Nephron progenitor cell (in vitro differentiated cells): ENCODE results near the gene PCDHB4.

Experiments
- DNase-seq: peaks from one replicate; pipeline ENCODE4 v3.0.0; 2021
- H3K27ac Mint-ChIP-seq: 2 replicates; pipeline ENCODE4 v1.8.0; 2021; ENCODE audit warnings: mild to moderate bottlenecking, moderate library complexity, mixed read lengths
- H3K27me3 Mint-ChIP-seq: 2 replicates; pipeline ENCODE4 v1.8.0; 2021; ENCODE audit warnings: mild to moderate bottlenecking, low read depth, mixed read lengths; ENCODE audit not compliant: poor library complexity
- H3K36me3 Mint-ChIP-seq: 2 replicates; pipeline ENCODE4 v1.8.0; 2021; ENCODE audit warnings: low read depth, mixed read lengths
- H3K4me1 Mint-ChIP-seq: 2 replicates; pipeline ENCODE4 v1.8.0; 2021; ENCODE audit warnings: mixed read lengths
- H3K4me3 Mint-ChIP-seq: 2 replicates; pipeline ENCODE4 v1.8.0; 2021; ENCODE audit warnings: mild to moderate bottlenecking, moderate library complexity, mixed read lengths
- H3K9me3 Mint-ChIP-seq: 2 replicates; pipeline ENCODE4 v1.8.0; 2021; ENCODE audit warnings: mild to moderate bottlenecking, moderate library complexity, mixed read lengths
- TF ChIP-seq, protein P1 (sequence below): fragments of 200-600 bp; sonication (generic); IDR thresholded peaks from 2 replicates; pipeline ENCODE4 v1.5.0; 2021; ENCODE audit warnings: antibody characterized with exemption

PCDHB4 gene

DNA sequence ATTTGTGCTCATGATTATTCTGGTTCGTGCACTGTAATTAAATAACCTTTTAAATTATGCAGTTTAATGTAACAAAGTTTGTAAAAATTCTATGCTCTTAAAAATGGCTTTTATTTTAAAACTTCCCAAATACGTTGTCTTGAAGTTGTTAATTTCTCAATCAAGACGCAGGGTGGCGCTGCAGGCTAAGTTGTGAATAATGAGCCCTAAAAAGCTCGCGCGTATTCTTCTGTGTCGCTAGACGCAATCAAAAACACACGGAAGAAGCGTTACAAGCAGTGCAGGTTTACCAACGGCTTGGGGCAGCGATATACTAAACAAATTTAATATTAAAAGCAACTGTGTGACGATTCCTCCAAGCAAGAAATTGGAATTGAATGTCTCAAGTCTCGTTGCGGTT is at the start of gene PCDHB4:
TSS of gene PCDHB4 (plus strand) at position 256 of the 400 bp plus-strand sequence. CDS start 181 bp downstream, outside the sequence.
- Mint-ChIP-seq H3K27me3 (no peaks in the 10 kb centered on the region), H3K27ac (no peak within 1 kb of the TSS), H3K9me3 (peaks cover 77% of the 10 kb centered on the region), H3K4me1 (no peaks in the 10 kb centered on the region), H3K4me3 (no peak within 1 kb of the TSS), H3K36me3 (peaks cover 74% of the 10 kb centered on the region)
- DNase-seq: no peak
- TF ChIP-seq, protein P1, sequence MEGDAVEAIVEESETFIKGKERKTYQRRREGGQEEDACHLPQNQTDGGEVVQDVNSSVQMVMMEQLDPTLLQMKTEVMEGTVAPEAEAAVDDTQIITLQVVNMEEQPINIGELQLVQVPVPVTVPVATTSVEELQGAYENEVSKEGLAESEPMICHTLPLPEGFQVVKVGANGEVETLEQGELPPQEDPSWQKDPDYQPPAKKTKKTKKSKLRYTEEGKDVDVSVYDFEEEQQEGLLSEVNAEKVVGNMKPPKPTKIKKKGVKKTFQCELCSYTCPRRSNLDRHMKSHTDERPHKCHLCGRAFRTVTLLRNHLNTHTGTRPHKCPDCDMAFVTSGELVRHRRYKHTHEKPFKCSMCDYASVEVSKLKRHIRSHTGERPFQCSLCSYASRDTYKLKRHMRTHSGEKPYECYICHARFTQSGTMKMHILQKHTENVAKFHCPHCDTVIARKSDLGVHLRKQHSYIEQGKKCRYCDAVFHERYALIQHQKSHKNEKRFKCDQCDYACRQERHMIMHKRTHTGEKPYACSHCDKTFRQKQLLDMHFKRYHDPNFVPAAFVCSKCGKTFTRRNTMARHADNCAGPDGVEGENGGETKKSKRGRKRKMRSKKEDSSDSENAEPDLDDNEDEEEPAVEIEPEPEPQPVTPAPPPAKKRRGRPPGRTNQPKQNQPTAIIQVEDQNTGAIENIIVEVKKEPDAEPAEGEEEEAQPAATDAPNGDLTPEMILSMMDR: no peak

DNA sequence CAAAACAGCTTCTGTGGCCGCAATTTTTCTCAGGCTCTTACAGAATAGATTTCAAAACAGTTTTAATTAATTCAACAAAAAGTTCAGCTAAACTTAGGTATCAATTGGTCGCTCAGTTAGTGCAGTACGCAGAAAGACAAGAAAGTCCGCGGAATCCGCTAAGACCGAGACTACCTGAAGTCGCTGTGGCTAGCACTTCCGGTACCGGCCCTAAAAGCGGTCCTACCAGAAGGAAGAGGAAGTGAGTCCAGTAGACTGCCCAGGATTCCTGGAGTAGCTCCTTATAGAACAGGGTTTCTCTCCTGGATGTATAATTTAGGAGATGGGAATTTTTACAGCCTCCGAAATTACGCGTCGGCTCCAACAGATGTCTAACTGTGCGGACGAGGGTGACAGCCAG is 43.8 kb upstream of the PCDHB4 start:
- no peak overlapping the region for H3K4me3 Mint-ChIP-seq
- TF ChIP-seq, protein P1: no peak
- no peak overlapping the region for H3K27ac Mint-ChIP-seq
- H3K9me3 Mint-ChIP-seq: peaks cover 17% of the 10 kb centered on the region
- no peaks in the 10 kb centered on the region for H3K36me3 Mint-ChIP-seq
- DNase-seq: no peak
- H3K27me3 Mint-ChIP-seq: no peaks in the 10 kb centered on the region
- H3K4me1 Mint-ChIP-seq: no peaks in the 10 kb centered on the region

DNA sequence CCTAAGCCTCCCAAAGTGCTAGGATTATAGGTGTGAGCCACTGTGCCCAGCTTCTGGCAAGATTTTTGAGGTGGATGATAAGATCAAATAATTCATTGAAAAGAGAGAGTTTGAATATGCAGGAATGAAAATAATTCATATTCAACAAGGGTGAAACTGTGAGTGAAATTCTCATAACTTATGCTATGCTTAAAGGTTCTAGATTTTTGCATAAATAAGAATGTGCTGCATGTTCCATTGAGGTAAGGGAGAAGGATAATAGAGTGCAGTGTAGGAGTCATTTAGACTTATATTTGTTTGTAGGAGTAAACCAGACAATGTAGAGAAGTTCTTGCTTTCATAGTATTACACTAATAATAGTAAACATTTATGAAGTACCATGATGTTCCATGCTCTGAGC is 39.4 kb upstream of the PCDHB4 start:
- H3K36me3 Mint-ChIP-seq: peaks cover 10% of the 10 kb centered on the region
- no peak for DNase-seq
- H3K27me3 Mint-ChIP-seq: peaks cover 9% of the 10 kb centered on the region
- no peak overlapping the region for H3K4me3 Mint-ChIP-seq
- TF ChIP-seq, protein P1: no peak
- H3K27ac Mint-ChIP-seq: no peak overlapping the region
- peaks cover 28% of the 10 kb centered on the region for H3K9me3 Mint-ChIP-seq
- no peaks in the 10 kb centered on the region for H3K4me1 Mint-ChIP-seq

DNA sequence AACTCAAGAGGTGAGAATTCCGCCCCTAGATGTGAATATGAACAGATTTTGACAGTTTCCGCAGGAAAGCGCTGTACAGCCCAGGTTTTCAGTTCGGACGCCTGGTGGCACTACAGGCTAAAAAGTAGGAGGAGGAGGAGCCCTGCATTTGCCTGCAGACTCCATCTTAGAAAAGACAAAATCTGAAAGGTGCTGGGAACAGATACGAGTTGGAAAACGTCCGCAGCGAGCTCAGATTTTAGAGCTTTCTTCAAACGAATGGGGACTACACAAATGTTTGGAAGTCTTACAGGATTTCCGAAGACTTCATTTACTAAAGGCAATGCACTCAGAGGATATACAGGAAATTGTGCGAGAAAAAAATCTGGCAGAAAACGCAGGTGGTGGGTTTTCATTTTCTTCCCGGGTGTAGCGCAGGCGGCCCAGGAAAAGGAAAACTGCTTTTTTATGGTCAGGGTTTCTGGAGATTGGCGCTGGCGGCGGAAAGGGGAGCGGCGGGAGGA is 37.1 kb upstream of the PCDHB4 start:
- Mint-ChIP-seq H3K36me3 (peaks cover 10% of the 10 kb centered on the region), H3K27me3 (peaks cover 12% of the 10 kb centered on the region), H3K27ac (peak overlapping the region; percentile 41), H3K4me3 (peak overlapping the region; percentile 83), H3K9me3 (peaks cover 20% of the 10 kb centered on the region), H3K4me1 (no peaks in the 10 kb centered on the region)
- DNase-seq: peak; percentile 17
- TF ChIP-seq, protein P1: peak; percentile 13

DNA sequence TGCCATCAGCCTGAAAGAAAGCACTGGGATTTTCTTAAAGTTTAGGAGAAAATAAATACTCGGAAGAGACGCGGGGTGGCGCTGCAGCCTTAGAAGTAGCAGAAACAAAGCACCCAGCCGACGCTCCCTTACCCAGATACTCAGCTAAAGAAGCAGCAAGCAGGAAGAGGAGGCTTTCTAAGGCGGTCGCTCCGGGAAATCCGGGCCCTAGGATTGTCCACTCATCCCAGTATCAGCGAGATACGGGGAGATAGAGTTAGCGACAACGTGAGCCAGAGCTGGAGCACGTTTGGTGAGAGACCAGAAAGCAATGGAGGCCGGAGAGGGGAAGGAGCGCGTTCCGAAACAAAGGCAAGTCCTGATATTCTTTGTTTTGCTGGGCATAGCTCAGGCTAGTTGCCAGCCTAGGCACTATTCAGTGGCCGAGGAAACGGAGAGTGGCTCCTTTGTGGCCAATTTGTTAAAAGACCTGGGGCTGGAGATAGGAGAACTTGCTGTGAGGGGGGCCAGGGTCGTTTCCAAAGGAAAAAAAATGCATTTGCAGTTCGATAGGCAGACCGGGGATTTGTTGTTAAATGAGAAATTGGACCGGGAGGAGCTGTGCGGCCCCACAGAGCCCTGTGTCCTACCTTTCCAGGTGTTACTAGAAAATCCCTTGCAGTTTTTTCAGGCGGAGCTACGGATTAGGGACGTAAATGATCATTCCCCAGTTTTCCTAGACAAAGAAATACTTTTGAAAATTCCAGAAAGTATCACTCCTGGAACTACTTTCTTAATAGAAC is 26.9 kb upstream of the PCDHB4 start, which contains the start of gene PCDHB2:
TSS of gene PCDHB2 (plus strand) at position 135 of the 782 bp plus-strand sequence. CDS start at position 311, 176 bp downstream.
- Mint-ChIP-seq H3K4me3 (peak within 1 kb of the TSS; percentile 99), H3K27ac (peak within 1 kb of the TSS; percentile 99), H3K4me1 (peaks cover 12% of the 10 kb centered on the region), H3K27me3 (peaks cover 12% of the 10 kb centered on the region), H3K9me3 (peaks cover 67% of the 10 kb centered on the region), H3K36me3 (peaks cover 53% of the 10 kb centered on the region)
- DNase-seq: peak; percentile 80
- TF ChIP-seq, protein P1: peak; percentile 76
